Measurements from ENCODE around the gene EXOC7.

- TF ChIP-seq TEAD4 (CRISPR knock-in tag; IDR thresholded peaks at IDR 0.05) (no peak), CTCF (IDR thresholded peaks at IDR 0.05) (no peak), FOXJ3 (CRISPR knock-in tag; IDR thresholded peaks at IDR 0.05; ENCODE audit: borderline replicate concordance) (no peak), ZNF263 (CRISPR knock-in tag; IDR thresholded peaks at IDR 0.05; ENCODE audit: low read depth) (no peak), MAX (CRISPR knock-in tag; IDR thresholded peaks at IDR 0.05) (peak; percentile 22; the same call in 1 of the 2 replicates), ZNF423 (CRISPR knock-in tag; IDR thresholded peaks at IDR 0.05) (no peak), ATF3 (CRISPR knock-in tag; conservative IDR thresholded peaks at IDR 0.05) (no peak)
Observed at GRCh38 chr17:76130473-76130872, 26.9 kb upstream of the EXOC7 start.

All from WTC11 (cell line).